ENCODE data around the gene KRTAP10-4.

DNA sequence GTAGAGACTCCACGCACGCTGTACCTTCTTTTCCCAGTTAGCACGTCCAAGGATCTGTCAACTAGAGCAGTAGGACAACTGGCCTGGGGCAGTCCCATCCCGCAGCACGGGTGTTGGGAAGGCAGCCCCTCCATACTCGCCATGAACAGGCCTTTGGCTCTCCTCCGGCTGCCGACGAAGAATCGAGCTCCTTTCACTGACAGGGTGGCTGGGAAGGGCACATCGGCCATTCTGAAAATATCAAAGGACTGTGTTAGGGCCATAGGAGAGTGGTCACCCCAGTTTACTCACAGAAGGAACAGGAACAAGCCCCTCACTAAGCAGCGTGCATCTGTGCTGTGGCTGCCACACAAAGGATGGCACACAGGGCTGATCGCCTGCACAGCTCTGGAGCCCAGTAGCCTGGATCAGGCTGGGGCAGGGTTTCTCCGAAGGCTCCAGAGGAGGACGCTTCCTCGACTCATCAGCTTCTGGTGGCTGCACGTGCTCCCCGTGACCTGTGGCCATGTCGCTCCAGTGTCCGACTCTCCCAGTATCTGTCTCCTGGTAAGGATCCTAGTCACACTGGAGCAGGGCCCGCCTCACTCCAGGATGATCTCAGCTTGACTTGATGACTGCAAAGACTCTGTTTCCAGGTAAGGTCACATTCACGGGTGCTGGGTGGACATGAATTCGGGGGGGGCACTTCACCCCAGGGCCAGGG, 42.5 kb upstream of the KRTAP10-4 start:
- TF ChIP-seq, protein P1, sequence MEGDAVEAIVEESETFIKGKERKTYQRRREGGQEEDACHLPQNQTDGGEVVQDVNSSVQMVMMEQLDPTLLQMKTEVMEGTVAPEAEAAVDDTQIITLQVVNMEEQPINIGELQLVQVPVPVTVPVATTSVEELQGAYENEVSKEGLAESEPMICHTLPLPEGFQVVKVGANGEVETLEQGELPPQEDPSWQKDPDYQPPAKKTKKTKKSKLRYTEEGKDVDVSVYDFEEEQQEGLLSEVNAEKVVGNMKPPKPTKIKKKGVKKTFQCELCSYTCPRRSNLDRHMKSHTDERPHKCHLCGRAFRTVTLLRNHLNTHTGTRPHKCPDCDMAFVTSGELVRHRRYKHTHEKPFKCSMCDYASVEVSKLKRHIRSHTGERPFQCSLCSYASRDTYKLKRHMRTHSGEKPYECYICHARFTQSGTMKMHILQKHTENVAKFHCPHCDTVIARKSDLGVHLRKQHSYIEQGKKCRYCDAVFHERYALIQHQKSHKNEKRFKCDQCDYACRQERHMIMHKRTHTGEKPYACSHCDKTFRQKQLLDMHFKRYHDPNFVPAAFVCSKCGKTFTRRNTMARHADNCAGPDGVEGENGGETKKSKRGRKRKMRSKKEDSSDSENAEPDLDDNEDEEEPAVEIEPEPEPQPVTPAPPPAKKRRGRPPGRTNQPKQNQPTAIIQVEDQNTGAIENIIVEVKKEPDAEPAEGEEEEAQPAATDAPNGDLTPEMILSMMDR (IDR thresholded peaks at IDR 0.05) = no peak
- TF ChIP-seq POLR2AphosphoS5 (IDR thresholded peaks at IDR 0.05) = no peak

Data from prostate gland (tissue), 2 donors.